Lower lobe of right lung (tissue), 2 donors: ENCODE results near the gene RPS27L. TPM values are rescaled to one million over a fixed set of nuclear protein-coding genes. Genes with fewer than 3 reads are reported as not detected.

ENCODE experiments used
- ATAC-seq, 2 donors: fragments of 200-7000 bp; cut with Tn5 transposase; one replicate each; pipeline ENCODE4 v1.9.1; 2020 to 2022; ENCODE audit warnings: mild to moderate bottlenecking in 2 of 2, moderate library complexity in 2 of 2
- DNase-seq: peaks from one replicate; pipeline ENCODE4 v3.0.0-alpha.2; 2020
- H3K27ac ChIP-seq: fragments of 200-600 bp; one replicate; pipeline ENCODE4 v1.8.0; 2022
- H3K27me3 ChIP-seq: fragments of 200-600 bp; one replicate; pipeline ENCODE4 v1.8.0; 2022; ENCODE audit warnings: low read depth
- H3K36me3 ChIP-seq: fragments of 200-600 bp; one replicate; pipeline ENCODE4 v1.8.0; 2022; ENCODE audit warnings: mild to moderate bottlenecking
- H3K4me1 ChIP-seq: fragments of 200-600 bp; one replicate; pipeline ENCODE4 v1.8.0; 2022
- H3K4me3 ChIP-seq: fragments of 200-600 bp; one replicate; pipeline ENCODE4 v1.8.0; 2022; ENCODE audit warnings: mild to moderate bottlenecking
- H3K9me3 ChIP-seq: fragments of 200-600 bp; one replicate; pipeline ENCODE4 v1.8.0; 2022
- intact Hi-C: fragments of 100-400 bp; cut with DNase I; formaldehyde crosslinking; loops from one replicate; pipeline ENCODE4 v1.11.0; 2022
- total RNA-seq: library from RNA; stranded (reverse); fragmentation: NEBNext Ultra II Directional; extraction: Animal tissue kit (Norgen Biotek cat#: 25700); gene quantifications from one replicate; pipeline ENCODE4 v1.2.1, GENCODE V29; 2021
- TF ChIP-seq, protein P1 (sequence below): fragments of 200-600 bp; IDR thresholded peaks from one replicate; pipeline ENCODE4 v1.8.0; 2022; ENCODE audit warnings: antibody characterized with exemption, mild to moderate bottlenecking
- donor health status: DM: no; HTN: yes; CAD: no; lungs with severe emphysema.

Gene RPS27L
- total RNA-seq, 1 donor from 2014 or later: 184 TPM

DNA sequence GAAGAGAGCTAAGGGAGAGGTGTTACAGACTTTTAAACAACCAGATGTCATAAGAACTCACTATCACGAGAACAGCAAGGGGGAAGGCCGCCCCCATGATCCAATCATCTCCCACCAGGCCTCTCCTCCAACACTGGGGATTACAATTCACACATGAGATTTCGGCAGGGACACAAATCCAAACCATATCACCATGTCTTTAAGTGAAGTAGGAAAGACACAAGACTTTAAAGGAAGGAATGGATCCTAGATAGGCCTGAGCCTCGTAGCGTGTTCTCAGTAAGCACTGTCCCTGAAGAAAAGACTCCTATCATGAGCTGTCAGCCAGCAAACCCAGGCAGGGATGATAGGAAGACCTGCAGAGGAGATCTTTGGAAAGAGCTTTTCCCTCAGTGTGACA, 15.1 kb upstream of the RPS27L start:
- DNase-seq (no peak), ATAC-seq (no peak)
- H3K36me3 ChIP-seq: no peaks in the 10 kb centered on the region
- intact Hi-C loops: no loop called here
- H3K27ac ChIP-seq: no peak overlapping the region
- TF ChIP-seq, protein P1, sequence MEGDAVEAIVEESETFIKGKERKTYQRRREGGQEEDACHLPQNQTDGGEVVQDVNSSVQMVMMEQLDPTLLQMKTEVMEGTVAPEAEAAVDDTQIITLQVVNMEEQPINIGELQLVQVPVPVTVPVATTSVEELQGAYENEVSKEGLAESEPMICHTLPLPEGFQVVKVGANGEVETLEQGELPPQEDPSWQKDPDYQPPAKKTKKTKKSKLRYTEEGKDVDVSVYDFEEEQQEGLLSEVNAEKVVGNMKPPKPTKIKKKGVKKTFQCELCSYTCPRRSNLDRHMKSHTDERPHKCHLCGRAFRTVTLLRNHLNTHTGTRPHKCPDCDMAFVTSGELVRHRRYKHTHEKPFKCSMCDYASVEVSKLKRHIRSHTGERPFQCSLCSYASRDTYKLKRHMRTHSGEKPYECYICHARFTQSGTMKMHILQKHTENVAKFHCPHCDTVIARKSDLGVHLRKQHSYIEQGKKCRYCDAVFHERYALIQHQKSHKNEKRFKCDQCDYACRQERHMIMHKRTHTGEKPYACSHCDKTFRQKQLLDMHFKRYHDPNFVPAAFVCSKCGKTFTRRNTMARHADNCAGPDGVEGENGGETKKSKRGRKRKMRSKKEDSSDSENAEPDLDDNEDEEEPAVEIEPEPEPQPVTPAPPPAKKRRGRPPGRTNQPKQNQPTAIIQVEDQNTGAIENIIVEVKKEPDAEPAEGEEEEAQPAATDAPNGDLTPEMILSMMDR: no peak
- H3K4me1 ChIP-seq: no peaks in the 10 kb centered on the region
- no peak overlapping the region for H3K4me3 ChIP-seq
- H3K9me3 ChIP-seq: no peaks in the 10 kb centered on the region
- H3K27me3 ChIP-seq: no peaks in the 10 kb centered on the region

DNA sequence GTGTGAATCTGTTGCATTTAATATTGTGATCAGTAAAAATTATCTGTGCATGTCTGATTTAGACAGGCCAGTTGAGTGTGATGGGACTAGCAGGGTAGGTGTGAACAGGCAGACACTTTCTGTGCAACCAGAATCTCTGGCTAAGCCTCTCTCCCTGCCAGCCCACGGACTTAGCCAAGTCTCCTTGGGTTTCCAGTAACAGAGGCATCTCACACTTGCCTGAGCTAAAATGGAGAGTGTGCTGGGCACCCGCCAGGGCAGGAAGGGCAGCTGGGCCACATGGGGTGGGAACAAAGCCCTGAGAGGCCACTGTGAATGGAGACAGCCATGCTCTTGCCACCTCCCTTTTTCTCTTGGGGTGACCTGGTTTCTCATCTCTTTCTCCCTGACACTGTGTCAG, 12.5 kb upstream of the RPS27L start:
- Histone ChIP-seq H3K27ac (no peak overlapping the region), H3K4me3 (no peak overlapping the region), H3K36me3 (no peaks in the 10 kb centered on the region), H3K9me3 (no peaks in the 10 kb centered on the region), H3K27me3 (no peaks in the 10 kb centered on the region), H3K4me1 (peaks cover 6% of the 10 kb centered on the region)
- no peak for ATAC-seq
- intact Hi-C loops: no loop called here
- TF ChIP-seq, protein P1: no peak
- DNase-seq: no peak

DNA sequence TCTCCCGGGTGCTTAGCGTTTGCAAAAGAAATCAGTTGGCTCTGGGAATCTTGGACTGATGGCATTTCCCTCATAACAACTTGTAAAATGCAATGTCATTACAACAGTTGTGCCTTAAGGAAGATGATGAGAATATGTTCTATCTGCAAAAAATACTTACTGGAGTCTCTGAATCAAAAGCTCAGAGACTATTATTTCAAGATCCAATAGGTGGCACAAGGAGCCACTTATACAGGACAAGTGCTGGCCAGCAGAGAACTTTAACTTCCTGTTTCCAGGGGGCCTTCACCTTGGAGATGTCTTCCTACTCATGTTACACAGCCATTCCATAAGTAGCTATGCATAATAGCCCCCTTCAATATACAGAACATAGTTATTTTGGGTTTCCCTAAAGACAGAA, 8.9 kb upstream of the RPS27L start:
- no peaks in the 10 kb centered on the region for H3K36me3 ChIP-seq
- no peak for DNase-seq
- ATAC-seq: no peak
- H3K27me3 ChIP-seq: no peaks in the 10 kb centered on the region
- no peaks in the 10 kb centered on the region for H3K9me3 ChIP-seq
- no peak overlapping the region for H3K27ac ChIP-seq
- TF ChIP-seq, protein P1: peak; percentile 20
- no peak overlapping the region for H3K4me3 ChIP-seq
- H3K4me1 ChIP-seq: peaks cover 6% of the 10 kb centered on the region
- intact Hi-C loops: no loop called here

DNA sequence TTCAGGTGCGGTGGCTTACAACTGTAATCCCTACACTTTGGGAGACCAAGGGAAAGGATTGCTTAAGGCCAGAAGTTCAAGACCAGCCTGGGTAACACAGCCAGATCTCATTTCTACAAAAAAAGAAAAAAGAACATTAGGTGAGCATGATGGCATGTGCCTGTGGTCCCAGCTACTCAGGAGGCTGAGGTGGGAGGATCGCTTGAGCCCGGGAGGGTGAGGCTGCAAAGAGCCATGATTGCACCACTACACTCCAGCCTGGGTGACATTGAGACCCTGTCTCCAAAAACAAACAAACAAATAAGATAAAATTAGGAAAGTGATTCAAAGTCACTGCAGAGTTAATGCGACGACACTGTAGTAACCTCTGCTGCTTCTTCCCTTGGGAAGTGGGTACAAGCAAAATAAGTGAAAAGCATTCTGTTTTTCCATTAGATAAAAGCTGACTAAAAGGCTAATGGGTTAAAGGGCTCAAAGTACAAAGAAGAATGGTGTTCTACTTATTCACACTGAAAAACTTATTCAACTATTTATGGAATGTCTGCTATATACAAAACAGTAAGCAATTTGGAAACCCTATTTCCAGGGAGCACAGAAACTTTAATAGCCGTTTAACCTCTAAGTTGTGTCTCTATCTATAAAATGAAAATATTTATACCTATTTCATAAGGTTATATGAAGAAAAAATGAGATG, 8.0 kb upstream of the RPS27L start:
- H3K4me1 ChIP-seq: peaks cover 6% of the 10 kb centered on the region
- no peaks in the 10 kb centered on the region for H3K9me3 ChIP-seq
- TF ChIP-seq, protein P1: no peak
- no peaks in the 10 kb centered on the region for H3K36me3 ChIP-seq
- ATAC-seq (no peak), DNase-seq (no peak)
- H3K27me3 ChIP-seq: no peaks in the 10 kb centered on the region
- H3K4me3 ChIP-seq: no peak overlapping the region
- no peak overlapping the region for H3K27ac ChIP-seq
- intact Hi-C loops: no loop called here

DNA sequence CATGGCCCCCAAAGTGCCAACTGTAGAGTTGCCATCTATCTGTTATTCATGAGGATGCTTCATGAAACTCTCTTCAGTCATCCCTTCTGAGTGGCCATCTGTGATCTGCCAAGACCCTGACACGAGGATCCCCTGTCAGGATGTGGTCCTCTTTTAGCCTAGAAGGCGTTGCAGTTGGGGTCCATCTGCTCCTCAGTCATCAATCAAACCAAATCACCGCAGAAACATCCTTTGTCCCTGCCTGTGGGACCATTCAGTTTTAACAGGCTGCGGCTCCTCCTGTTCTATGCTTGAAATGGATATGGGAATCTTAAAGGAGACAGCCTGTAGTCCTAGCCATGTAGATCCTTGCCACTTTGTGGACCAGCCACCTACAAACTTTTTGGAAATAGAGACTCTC, 5.9 kb upstream of the RPS27L start:
- H3K4me1 ChIP-seq: peaks cover 6% of the 10 kb centered on the region
- no peak overlapping the region for H3K27ac ChIP-seq
- ATAC-seq (no peak), DNase-seq (no peak)
- H3K36me3 ChIP-seq: no peaks in the 10 kb centered on the region
- no peaks in the 10 kb centered on the region for H3K9me3 ChIP-seq
- intact Hi-C loops: no loop called here
- TF ChIP-seq, protein P1: no peak
- no peak overlapping the region for H3K4me3 ChIP-seq
- H3K27me3 ChIP-seq: no peaks in the 10 kb centered on the region
